ENCODE data around the gene SPATS2L.

GRCh38 chr2:200297989-200298388 lies 8.5 kb upstream of the SPATS2L start:
- TF ChIP-seq CTCF (IDR thresholded peaks at IDR 0.05; ENCODE audit: insufficient read depth, low read depth, low read length) (no peak), EZH2 (IDR thresholded peaks at IDR 0.05; ENCODE audit: insufficient read depth, low read length) (no peak)
